Stromal cell of bone marrow (primary cell): ENCODE measurements around the gene RPS4Y1.

Experiments
- DNase-seq: peaks from one replicate; pipeline ENCODE4 v3.0.0-alpha.2; 2012; ENCODE audit warnings: low read depth

RPS4Y1 gene

GRCh38 chrY:2883561-2883960, 42.2 kb downstream of the RPS4Y1 start:
- no peak for DNase-seq

GRCh38 chrY:2885880-2886279, 44.5 kb downstream of the RPS4Y1 start:
- DNase-seq: no peak

GRCh38 chrY:2887386-2887785, 46.0 kb downstream of the RPS4Y1 start:
- no peak for DNase-seq

- DNase-seq: no peak
These were observed 46.6 kb downstream of the RPS4Y1 start for GRCh38 chrY:2887955-2888354.

GRCh38 chrY:2893471-2893870, 52.1 kb downstream of the RPS4Y1 start:
- DNase-seq: no peak

GRCh38 chrY:2896050-2896449, 54.6 kb downstream of the RPS4Y1 start:
- DNase-seq: no peak

GRCh38 chrY:2907356-2907755, 66.0 kb downstream of the RPS4Y1 start:
- no peak for DNase-seq

- DNase-seq: peak; percentile 9
These were observed 71.8 kb downstream of the RPS4Y1 start for GRCh38 chrY:2913066-2913815.
